Gastrocnemius medialis (tissue), 4 donors: ENCODE measurements around the gene SRP72.

Experiments used
- POLR2A ChIP-seq, 2 donors: fragments of 450-650 bp; IDR thresholded peaks; one replicate each; pipeline ENCODE4 v1.6.1; 2017; ENCODE audit warnings: antibody characterized with exemption in 2 of 2, mild to moderate bottlenecking in 2 of 2, moderate library complexity in 2 of 2
- TF ChIP-seq, protein P1 (sequence below), 5 experiments: fragments of 450-650 bp in 3 of 5; fragments of 200-600 bp in 2 of 5; sonication (generic) in 2 of 5; IDR thresholded peaks in 4 of 5; conservative IDR thresholded peaks in 1 of 5; 1 replicate in 4 of 5; 2 replicates in 1 of 5; pipeline ENCODE4 v1.5.1; 2016 to 2019; ENCODE audit warnings: antibody characterized with exemption in 5 of 5, mild to moderate bottlenecking in 3 of 5, moderate library complexity in 3 of 5

DNA sequence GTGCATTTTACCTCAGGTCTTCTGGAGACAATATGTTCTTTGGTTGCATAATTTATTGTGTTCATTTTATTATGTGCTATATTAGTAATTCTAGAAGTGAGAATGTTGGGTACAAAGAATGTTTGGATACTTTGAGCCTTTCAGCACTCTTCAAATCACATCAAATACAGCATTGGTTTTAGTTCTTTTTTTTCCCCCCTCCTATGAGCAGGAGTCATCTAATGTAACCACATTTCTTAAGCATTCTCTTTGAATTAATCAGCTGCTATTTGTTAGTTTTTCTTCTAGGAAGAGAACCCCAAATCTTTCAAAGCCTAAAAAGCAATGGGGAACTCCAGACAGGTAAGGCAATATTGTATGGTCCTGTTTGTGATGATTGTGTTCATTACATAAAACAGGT lies 84.9 kb downstream of the SRP72 start:
- TF ChIP-seq, protein P1, sequence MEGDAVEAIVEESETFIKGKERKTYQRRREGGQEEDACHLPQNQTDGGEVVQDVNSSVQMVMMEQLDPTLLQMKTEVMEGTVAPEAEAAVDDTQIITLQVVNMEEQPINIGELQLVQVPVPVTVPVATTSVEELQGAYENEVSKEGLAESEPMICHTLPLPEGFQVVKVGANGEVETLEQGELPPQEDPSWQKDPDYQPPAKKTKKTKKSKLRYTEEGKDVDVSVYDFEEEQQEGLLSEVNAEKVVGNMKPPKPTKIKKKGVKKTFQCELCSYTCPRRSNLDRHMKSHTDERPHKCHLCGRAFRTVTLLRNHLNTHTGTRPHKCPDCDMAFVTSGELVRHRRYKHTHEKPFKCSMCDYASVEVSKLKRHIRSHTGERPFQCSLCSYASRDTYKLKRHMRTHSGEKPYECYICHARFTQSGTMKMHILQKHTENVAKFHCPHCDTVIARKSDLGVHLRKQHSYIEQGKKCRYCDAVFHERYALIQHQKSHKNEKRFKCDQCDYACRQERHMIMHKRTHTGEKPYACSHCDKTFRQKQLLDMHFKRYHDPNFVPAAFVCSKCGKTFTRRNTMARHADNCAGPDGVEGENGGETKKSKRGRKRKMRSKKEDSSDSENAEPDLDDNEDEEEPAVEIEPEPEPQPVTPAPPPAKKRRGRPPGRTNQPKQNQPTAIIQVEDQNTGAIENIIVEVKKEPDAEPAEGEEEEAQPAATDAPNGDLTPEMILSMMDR (IDR thresholded peaks at IDR 0.05 in 4 of 5, conservative IDR thresholded peaks at IDR 0.05 in 1 of 5) = no peak
- no peak for TF ChIP-seq POLR2A (IDR thresholded peaks at IDR 0.05)
